ENCODE results near the gene GARRE1.

DNA sequence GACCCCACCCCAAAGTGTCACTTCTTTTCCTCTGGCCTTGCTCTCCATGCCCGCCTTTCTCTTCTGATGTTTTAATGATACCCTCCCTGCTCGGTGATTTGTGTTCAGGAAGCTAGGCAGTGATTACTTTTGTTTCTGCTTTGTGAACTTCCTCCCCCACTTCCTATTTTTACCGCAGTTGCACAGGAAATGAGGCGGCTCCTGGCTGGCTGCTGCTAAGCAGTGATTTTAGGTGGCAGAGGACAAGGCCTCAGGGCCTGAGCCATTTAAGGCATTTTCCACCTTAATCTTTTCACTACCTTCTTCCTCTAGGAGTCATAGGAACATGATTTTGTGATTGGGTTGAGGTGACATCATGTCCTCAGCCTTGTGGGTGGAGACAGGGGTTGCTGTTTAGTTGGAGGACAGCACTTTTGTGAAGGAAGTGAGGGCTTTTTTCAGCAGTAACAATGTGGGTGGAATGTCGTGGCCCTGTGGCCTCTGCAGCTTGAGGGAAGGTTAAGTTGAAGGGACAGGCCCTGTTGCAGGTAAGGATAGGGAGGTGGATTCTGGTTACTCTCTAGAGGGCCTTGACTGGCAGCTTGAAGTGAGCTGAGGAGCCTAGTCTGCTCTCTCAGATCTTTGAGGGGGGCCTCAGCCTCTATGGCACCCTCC, 15.7 kb downstream of the GARRE1 start:
- TF ChIP-seq TAF1 (IDR thresholded peaks at IDR 0.05; ENCODE audit: low read depth, low read length) (no peak), POLR2A (IDR thresholded peaks at IDR 0.05; ENCODE audit: low read depth, low read length) (no peak), POLR2AphosphoS5 (IDR thresholded peaks at IDR 0.05; ENCODE audit: low read depth, low read length) (no peak)

All from GM12891 (cell line).